DND-41 (cell line): ENCODE data around the gene RAMP3.

Experiments
- ATAC-seq: fragments of 200-7000 bp; cut with Tn5 transposase; 3 replicates; pipeline ENCODE4 v1.9.1; 2021; ENCODE audit warnings: low read depth; ENCODE audit not compliant: insufficient read depth
- DNase-seq: peaks from one replicate; pipeline ENCODE4 v3.0.0-alpha.2; 2020
- H2AFZ ChIP-seq: 2 replicates; pipeline ENCODE4 v1.6.0; 2012; ENCODE audit warnings: low read depth, low read length
- H3K27ac ChIP-seq: 2 replicates; pipeline ENCODE4 v1.5.1; 2012; ENCODE audit warnings: low read length, inconsistent platforms
- H3K27me3 ChIP-seq: fragments of 200-600 bp; sonication (generic); 2 replicates; pipeline ENCODE4 v1.6.0; 2012; ENCODE audit warnings: low read length, mild to moderate bottlenecking, inconsistent platforms; ENCODE audit not compliant: insufficient read depth, poor library complexity
- H3K36me3 ChIP-seq: 2 replicates; pipeline ENCODE4 v1.5.1; 2012; ENCODE audit warnings: low read length, inconsistent platforms; ENCODE audit not compliant: insufficient read depth
- H3K4me1 ChIP-seq: 2 replicates; pipeline ENCODE4 v1.5.1; 2012; ENCODE audit warnings: mild to moderate bottlenecking, low read length; ENCODE audit not compliant: insufficient read depth
- H3K4me2 ChIP-seq: 2 replicates; pipeline ENCODE4 v1.6.0; 2012; ENCODE audit warnings: mild to moderate bottlenecking, moderate library complexity, low read length, inconsistent platforms; ENCODE audit not compliant: insufficient read depth
- H3K4me3 ChIP-seq, 2 experiments: fragments of 200-600 bp in 1 of 2; shearing (Covaris generic) in 1 of 2; 2 replicates each; pipeline ENCODE4 v1.5.1; 2012 to 2016; ENCODE audit warnings: inconsistent platforms in 2 of 2, low read length in 2 of 2, mild to moderate bottlenecking in 2 of 2, low read depth in 1 of 2, moderate library complexity in 1 of 2
- H3K79me2 ChIP-seq: 2 replicates; pipeline ENCODE4 v1.6.0; 2012; ENCODE audit warnings: low read length, inconsistent platforms; ENCODE audit not compliant: insufficient read depth
- H3K9ac ChIP-seq: 2 replicates; pipeline ENCODE4 v1.6.0; 2012; ENCODE audit warnings: low read depth, mild to moderate bottlenecking, inconsistent platforms, low read length, moderate library complexity
- H3K9me3 ChIP-seq: 2 replicates; pipeline ENCODE4 v1.5.1; 2012; ENCODE audit warnings: low read length, moderate library complexity, mild to moderate bottlenecking, inconsistent platforms; ENCODE audit not compliant: insufficient read depth, severe bottlenecking
- H4K20me1 ChIP-seq: 2 replicates; pipeline ENCODE4 v1.6.0; 2012; ENCODE audit warnings: low read length; ENCODE audit not compliant: insufficient read depth
- EZH2 ChIP-seq: IDR thresholded peaks from 3 replicates; pipeline ENCODE4 v1.6.1; 2012; ENCODE audit warnings: borderline replicate concordance, low read depth, mild to moderate bottlenecking, moderate library complexity, low read length, inconsistent platforms; ENCODE audit not compliant: severe bottlenecking
- TF ChIP-seq, protein P1 (sequence below): IDR thresholded peaks from 2 replicates; pipeline ENCODE4 v1.5.1; 2012; ENCODE audit warnings: borderline replicate concordance, low read length, moderate library complexity, mild to moderate bottlenecking; ENCODE audit not compliant: poor library complexity, severe bottlenecking; ENCODE audit errors: extremely low read depth

The RAMP3 gene

DNA sequence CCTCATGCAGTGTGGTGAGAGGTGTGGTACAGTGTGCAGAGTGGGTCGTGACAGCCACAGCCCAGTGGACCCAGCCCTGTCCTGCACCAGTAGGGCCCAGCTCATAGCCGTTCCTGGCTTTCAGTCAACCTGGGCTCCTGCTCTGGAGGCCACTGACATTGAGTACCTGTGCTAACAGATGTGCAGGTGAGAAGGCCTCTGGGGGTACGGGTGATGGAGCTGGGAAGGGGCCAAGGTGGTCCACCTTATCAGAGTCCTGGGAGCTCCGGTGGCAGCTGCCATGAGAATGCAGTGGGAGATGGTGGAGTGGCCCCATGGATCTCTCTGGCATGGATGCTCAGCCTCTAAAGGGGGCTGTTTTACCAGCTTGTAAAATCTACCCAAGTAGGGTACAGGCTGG, 40.0 kb upstream of the RAMP3 start:
- Histone ChIP-seq H3K4me3 (no peak overlapping the region), H4K20me1 (no peaks in the 10 kb centered on the region), H3K9me3 (no peaks in the 10 kb centered on the region), H2AFZ (no peak overlapping the region), H3K27me3 (no peaks in the 10 kb centered on the region), H3K9ac (no peak overlapping the region), H3K4me1 (peaks cover 2% of the 10 kb centered on the region), H3K79me2 (no peaks in the 10 kb centered on the region), H3K27ac (no peak overlapping the region), H3K36me3 (no peaks in the 10 kb centered on the region), H3K4me2 (no peak overlapping the region)
- no peak for DNase-seq
- no peak for ATAC-seq
- no peak for TF ChIP-seq EZH2

DNA sequence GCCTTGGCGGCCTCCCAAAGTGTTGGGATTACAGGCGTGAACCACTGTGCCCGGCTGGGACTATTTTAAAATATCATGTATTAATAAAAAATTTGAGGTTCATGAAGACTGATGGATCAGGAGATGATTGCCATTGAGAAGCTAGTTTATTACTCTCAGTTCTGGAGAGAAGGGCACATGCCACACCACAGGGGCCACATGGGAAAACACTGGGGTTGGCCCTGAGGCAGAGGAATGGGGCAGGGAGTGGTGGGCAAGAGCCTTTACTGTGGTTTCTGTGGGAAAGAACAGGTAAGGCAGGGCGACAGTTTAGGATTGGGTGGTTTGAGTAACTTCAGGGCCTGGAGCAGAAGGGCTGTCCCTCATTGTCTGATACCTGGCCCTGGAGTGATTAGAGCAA, 39.3 kb upstream of the RAMP3 start:
- Histone ChIP-seq H3K27me3 (no peaks in the 10 kb centered on the region), H4K20me1 (no peaks in the 10 kb centered on the region), H2AFZ (no peak overlapping the region), H3K4me1 (no peaks in the 10 kb centered on the region), H3K4me2 (no peak overlapping the region), H3K79me2 (no peaks in the 10 kb centered on the region), H3K9ac (no peak overlapping the region), H3K9me3 (no peaks in the 10 kb centered on the region), H3K4me3 (no peak overlapping the region), H3K36me3 (no peaks in the 10 kb centered on the region), H3K27ac (no peak overlapping the region)
- no peak for ATAC-seq
- no peak for DNase-seq
- TF ChIP-seq EZH2, result no peak
- TF ChIP-seq, protein P1, sequence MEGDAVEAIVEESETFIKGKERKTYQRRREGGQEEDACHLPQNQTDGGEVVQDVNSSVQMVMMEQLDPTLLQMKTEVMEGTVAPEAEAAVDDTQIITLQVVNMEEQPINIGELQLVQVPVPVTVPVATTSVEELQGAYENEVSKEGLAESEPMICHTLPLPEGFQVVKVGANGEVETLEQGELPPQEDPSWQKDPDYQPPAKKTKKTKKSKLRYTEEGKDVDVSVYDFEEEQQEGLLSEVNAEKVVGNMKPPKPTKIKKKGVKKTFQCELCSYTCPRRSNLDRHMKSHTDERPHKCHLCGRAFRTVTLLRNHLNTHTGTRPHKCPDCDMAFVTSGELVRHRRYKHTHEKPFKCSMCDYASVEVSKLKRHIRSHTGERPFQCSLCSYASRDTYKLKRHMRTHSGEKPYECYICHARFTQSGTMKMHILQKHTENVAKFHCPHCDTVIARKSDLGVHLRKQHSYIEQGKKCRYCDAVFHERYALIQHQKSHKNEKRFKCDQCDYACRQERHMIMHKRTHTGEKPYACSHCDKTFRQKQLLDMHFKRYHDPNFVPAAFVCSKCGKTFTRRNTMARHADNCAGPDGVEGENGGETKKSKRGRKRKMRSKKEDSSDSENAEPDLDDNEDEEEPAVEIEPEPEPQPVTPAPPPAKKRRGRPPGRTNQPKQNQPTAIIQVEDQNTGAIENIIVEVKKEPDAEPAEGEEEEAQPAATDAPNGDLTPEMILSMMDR, result no peak

DNA sequence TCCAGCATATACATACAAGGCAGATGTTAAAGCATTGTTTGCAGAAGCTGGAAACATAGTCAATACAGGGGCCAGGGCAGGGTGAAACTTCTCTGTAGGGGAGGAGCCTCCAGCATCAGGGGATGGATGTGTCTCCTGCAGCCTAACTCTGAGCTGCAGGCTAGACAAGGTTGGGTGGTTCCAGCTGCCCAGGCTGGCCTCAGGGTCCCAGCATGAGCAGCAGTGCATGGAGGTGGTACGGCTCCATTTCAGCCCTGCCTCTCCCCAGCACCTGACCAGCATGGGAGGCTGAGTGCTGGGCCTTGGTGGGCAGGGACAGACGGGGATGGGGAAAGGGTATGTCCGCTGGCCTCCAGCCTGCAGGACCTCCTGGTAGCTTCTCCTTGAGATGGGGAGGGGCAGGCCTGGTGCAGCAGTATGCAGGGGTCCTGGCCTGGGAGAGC, 38.7 kb upstream of the RAMP3 start:
- no peak overlapping the region for H3K4me2 ChIP-seq
- H3K36me3 ChIP-seq, result no peaks in the 10 kb centered on the region
- no peaks in the 10 kb centered on the region for H4K20me1 ChIP-seq
- no peak overlapping the region for H3K4me3 ChIP-seq
- H3K79me2 ChIP-seq, result no peaks in the 10 kb centered on the region
- H3K9ac ChIP-seq, result no peak overlapping the region
- no peaks in the 10 kb centered on the region for H3K9me3 ChIP-seq
- ATAC-seq (0 out of 3 replicates have a peak, but pooled peaks have one; percentile 22), DNase-seq (no peak)
- no peaks in the 10 kb centered on the region for H3K4me1 ChIP-seq
- no peak for TF ChIP-seq EZH2
- TF ChIP-seq, protein P1, result no peak
- no peaks in the 10 kb centered on the region for H3K27me3 ChIP-seq
- no peak overlapping the region for H3K27ac ChIP-seq
- no peak overlapping the region for H2AFZ ChIP-seq

DNA sequence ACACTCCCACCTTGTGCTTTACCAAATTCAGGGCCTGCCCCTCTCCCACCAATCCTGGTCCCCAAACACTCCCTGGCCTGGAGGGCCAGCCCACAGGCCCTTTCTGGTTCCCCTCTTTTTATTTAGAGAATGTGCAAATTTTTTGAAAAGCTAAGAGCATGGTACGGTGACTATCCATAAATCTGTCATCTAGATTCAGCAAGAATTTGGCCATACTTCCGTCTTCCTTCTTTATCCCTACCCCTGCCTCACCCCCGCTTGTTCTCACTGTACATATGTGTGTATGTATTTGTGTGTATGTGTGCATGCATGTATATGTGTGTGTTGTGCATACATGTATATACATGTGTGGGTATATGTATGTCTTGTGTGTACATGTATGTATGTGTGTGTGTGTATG, 38.0 kb upstream of the RAMP3 start:
- Histone ChIP-seq H3K79me2 (no peaks in the 10 kb centered on the region), H3K9me3 (no peaks in the 10 kb centered on the region), H3K4me1 (no peaks in the 10 kb centered on the region), H4K20me1 (no peaks in the 10 kb centered on the region), H3K4me3 (no peak overlapping the region), H3K4me2 (no peak overlapping the region), H3K9ac (no peak overlapping the region), H3K27me3 (no peaks in the 10 kb centered on the region), H3K36me3 (no peaks in the 10 kb centered on the region), H2AFZ (no peak overlapping the region), H3K27ac (no peak overlapping the region)
- no peak for TF ChIP-seq EZH2
- TF ChIP-seq, protein P1, result no peak
- no peak for DNase-seq
- no peak for ATAC-seq
